BJ (cell line): ENCODE results near the gene RALGAPB. TPM values are rescaled to one million over a fixed set of nuclear protein-coding genes. Genes with fewer than 3 reads are reported as not detected.

Experiments used
- CTCF ChIA-PET: fragments of 350-600 bp; formaldehyde crosslinking; extraction: SDS; loops from one replicate; lab custom pipeline; 2021; ENCODE audit warnings: antibody characterized with exemption, inconsistent platforms; lab: Yijun Ruan, JAX
- POLR2A ChIA-PET: fragments of 300-600 bp; sonication (Branson Sonifier 250); formaldehyde crosslinking; extraction: SDS; loops from one replicate; lab custom pipeline; 2021; ENCODE audit warnings: antibody characterized with exemption; lab: Charles Lee
- DNase-seq: peaks from one replicate; pipeline ENCODE4 v3.0.0-alpha.2; 2011; ENCODE audit warnings: low read depth
- H3K27me3 ChIP-seq: 2 replicates; pipeline ENCODE4 v1.6.0; 2011; ENCODE audit warnings: low read length; ENCODE audit not compliant: control insufficient read depth, insufficient read depth
- H3K36me3 ChIP-seq: 2 replicates; pipeline ENCODE4 v1.5.1; 2011; ENCODE audit warnings: low read length; ENCODE audit not compliant: control insufficient read depth, insufficient read depth
- H3K4me3 ChIP-seq: 2 replicates; pipeline ENCODE4 v1.5.1; 2011; ENCODE audit warnings: low read depth, mild to moderate bottlenecking, control low read depth, low read length
- CTCF ChIP-seq: IDR thresholded peaks from 2 replicates; pipeline ENCODE4 v1.5.1; 2011; ENCODE audit warnings: low read depth, mild to moderate bottlenecking, control low read depth, inconsistent platforms, low read length, moderate library complexity; ENCODE audit not compliant: insufficient read depth
- polyA plus RNA-seq: library from polyadenylated mRNA; depleted of rRNA; stranded (reverse); fragments of >200 nt; gene quantifications from 2 replicates; pipeline ENCODE4 v1.2.3, GENCODE V29; 2011

Gene RALGAPB
- polyA plus RNA-seq, 1 experiment: 14.8 TPM

GRCh38 chr20:38586181-38586525, 113.5 kb downstream of the RALGAPB start:
- Histone ChIP-seq H3K4me3 (no peak overlapping the region), H3K27me3 (peaks cover 8% of the 10 kb centered on the region), H3K36me3 (no peaks in the 10 kb centered on the region)
- DNase-seq: no peak
- ChIA-PET POLR2A (no interaction called here), CTCF (no interaction called here)
- no peak for TF ChIP-seq CTCF

GRCh38 chr20:38588303-38588702, 115.7 kb downstream of the RALGAPB start:
- DNase-seq: no peak
- POLR2A ChIA-PET: no interaction called here
- no peaks in the 10 kb centered on the region for H3K36me3 ChIP-seq
- no peak overlapping the region for H3K4me3 ChIP-seq
- no peak for TF ChIP-seq CTCF
- peaks cover 9% of the 10 kb centered on the region for H3K27me3 ChIP-seq
- CTCF ChIA-PET: no interaction called here

GRCh38 chr20:38589351-38589750, 116.7 kb downstream of the RALGAPB start:
- ChIA-PET CTCF (no interaction called here), POLR2A (no interaction called here)
- DNase-seq: no peak
- TF ChIP-seq CTCF: no peak
- Histone ChIP-seq H3K4me3 (no peak overlapping the region), H3K36me3 (no peaks in the 10 kb centered on the region), H3K27me3 (peaks cover 3% of the 10 kb centered on the region)

GRCh38 chr20:38589967-38590675, 117.5 kb downstream of the RALGAPB start:
- no peaks in the 10 kb centered on the region for H3K36me3 ChIP-seq
- no peak for DNase-seq
- no peak for TF ChIP-seq CTCF
- no peak overlapping the region for H3K4me3 ChIP-seq
- peaks cover 3% of the 10 kb centered on the region for H3K27me3 ChIP-seq
- ChIA-PET CTCF (no interaction called here), POLR2A (no interaction called here)

- ChIA-PET CTCF (no interaction called here), POLR2A (no interaction called here)
- DNase-seq: no peak
Observed at GRCh38 chr20:38590676-38591473, 118.2 kb downstream of the RALGAPB start.

More at GRCh38 chr20:38590676-38591473, 118.2 kb downstream of the RALGAPB start:
- no peak for TF ChIP-seq CTCF
- Histone ChIP-seq H3K27me3 (peaks cover 2% of the 10 kb centered on the region), H3K4me3 (no peak overlapping the region), H3K36me3 (no peaks in the 10 kb centered on the region)
